Activated B cell treated with CpG ODN at 0.5 μM for 24 hours (primary cell): ENCODE results near the gene ERVFRD-1. TPM values are rescaled to one million over a fixed set of nuclear protein-coding genes. Genes with fewer than 3 reads are reported as not detected.
A peak's percentile ranks its signal among the peaks of the same experiment; 100 is the strongest.

Experiments
- ATAC-seq: fragments of 200-7000 bp; cut with Tn5 transposase; one replicate; pipeline ENCODE4 v1.10.0; 2021; ENCODE audit warnings: low read depth, mild to moderate bottlenecking, moderate library complexity
- CTCF ChIA-PET: fragments of 350-600 bp; sonication (Branson Sonifier 250); formaldehyde crosslinking; loops from one replicate; lab custom pipeline; 2021; ENCODE audit warnings: antibody characterized with exemption; lab: Charles Lee
- POLR2A ChIA-PET: fragments of 350-600 bp; sonication (Branson Sonifier 250); formaldehyde crosslinking; loops from one replicate; lab custom pipeline; 2021; ENCODE audit warnings: antibody characterized with exemption; lab: Charles Lee
- DNase-seq: peaks from one replicate; pipeline ENCODE4 v3.0.0; 2022
- H3K27ac Mint-ChIP-seq: one replicate; pipeline ENCODE4 v1.8.0; 2020; ENCODE audit warnings: mixed read lengths
- H3K27me3 Mint-ChIP-seq: one replicate; pipeline ENCODE4 v1.8.0; 2021; ENCODE audit warnings: mixed read lengths
- H3K36me3 Mint-ChIP-seq: one replicate; pipeline ENCODE4 v1.8.0; 2021; ENCODE audit warnings: low read depth, mixed read lengths
- H3K4me1 Mint-ChIP-seq: one replicate; pipeline ENCODE4 v1.8.0; 2021; ENCODE audit warnings: mixed read lengths
- H3K4me3 Mint-ChIP-seq: one replicate; pipeline ENCODE4 v1.8.0; 2020; ENCODE audit warnings: mild to moderate bottlenecking, mixed read lengths
- H3K9me3 Mint-ChIP-seq: one replicate; pipeline ENCODE4 v1.8.0; 2020; ENCODE audit warnings: mixed read lengths
- intact Hi-C: fragments of 100-400 bp; cut with micrococcal nuclease; formaldehyde crosslinking; loops from one replicate; pipeline ENCODE4 v1.15.1; 2024
- total RNA-seq: library from RNA; stranded (reverse); gene quantifications from 2 replicates; pipeline ENCODE4 v1.2.3, GENCODE V29; 2022
- TF ChIP-seq, protein P1 (sequence below): fragments of 200-600 bp; IDR thresholded peaks from one replicate; pipeline ENCODE4 v1.8.0; 2022; ENCODE audit warnings: antibody characterized with exemption, mild to moderate bottlenecking

The ERVFRD-1 gene
- total RNA-seq, 1 donor from 2014 or later, result not detected

DNA sequence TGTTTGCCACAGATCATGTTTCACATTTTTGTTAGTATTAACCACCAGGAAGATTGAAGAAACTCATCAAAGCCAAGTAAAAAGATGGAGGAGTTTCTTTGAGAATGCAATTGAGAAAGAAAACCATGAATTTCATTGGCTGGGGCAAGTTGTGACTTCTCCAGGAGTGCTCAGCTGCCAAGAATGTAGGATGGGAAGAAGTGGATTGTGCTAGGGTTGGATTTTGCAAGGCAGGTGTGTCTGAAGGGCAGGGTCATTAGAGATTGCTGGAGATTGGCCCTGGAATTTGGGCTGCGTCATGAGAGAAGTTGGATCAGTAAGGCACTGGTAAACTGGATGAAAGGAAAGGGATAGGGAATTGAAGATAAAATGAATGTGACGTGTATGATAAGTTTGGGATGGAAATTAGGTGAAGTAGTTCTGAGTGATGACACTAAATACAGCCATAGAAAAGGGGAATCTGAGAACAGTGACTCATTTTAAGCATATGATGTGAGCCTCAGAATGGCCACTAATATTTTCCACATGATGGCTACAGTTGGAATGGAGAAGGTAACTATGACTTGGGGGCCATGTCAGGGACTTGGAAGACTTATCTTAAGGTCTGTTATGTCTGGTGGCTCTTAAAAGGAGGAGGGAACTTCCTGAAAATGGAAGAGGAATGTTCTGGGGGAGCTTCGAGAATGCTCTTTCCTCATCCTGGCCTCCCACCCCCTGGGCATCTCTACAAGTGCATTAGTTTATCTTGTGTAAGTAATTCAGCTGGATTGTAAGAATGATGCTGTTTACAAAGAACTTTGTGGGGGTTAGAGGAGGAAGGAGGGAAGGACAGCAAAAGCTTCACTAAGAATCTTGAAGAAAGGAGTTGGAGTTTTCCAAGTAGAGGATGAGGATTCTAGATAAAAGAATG is 27.8 kb upstream of the ERVFRD-1 start:
- TF ChIP-seq, protein P1, sequence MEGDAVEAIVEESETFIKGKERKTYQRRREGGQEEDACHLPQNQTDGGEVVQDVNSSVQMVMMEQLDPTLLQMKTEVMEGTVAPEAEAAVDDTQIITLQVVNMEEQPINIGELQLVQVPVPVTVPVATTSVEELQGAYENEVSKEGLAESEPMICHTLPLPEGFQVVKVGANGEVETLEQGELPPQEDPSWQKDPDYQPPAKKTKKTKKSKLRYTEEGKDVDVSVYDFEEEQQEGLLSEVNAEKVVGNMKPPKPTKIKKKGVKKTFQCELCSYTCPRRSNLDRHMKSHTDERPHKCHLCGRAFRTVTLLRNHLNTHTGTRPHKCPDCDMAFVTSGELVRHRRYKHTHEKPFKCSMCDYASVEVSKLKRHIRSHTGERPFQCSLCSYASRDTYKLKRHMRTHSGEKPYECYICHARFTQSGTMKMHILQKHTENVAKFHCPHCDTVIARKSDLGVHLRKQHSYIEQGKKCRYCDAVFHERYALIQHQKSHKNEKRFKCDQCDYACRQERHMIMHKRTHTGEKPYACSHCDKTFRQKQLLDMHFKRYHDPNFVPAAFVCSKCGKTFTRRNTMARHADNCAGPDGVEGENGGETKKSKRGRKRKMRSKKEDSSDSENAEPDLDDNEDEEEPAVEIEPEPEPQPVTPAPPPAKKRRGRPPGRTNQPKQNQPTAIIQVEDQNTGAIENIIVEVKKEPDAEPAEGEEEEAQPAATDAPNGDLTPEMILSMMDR, result no peak
- no peak for DNase-seq
- peaks cover 20% of the 10 kb centered on the region for H3K4me1 Mint-ChIP-seq
- ChIA-PET POLR2A (interaction anchor here (0.6 kb wide), 1 partner anchor 480 kb away, joined by 5 read pairs; no protein-coding TSS in a partner anchor), CTCF (interaction anchor here (1.6 kb wide), 1 partner anchor 357 kb away, joined by 4 read pairs; no protein-coding TSS in a partner anchor)
- intact Hi-C loops, result no loop called here
- H3K27ac Mint-ChIP-seq, result no peak overlapping the region
- no peaks in the 10 kb centered on the region for H3K27me3 Mint-ChIP-seq
- H3K4me3 Mint-ChIP-seq, result no peak overlapping the region
- peak; percentile 47 for ATAC-seq
- no peaks in the 10 kb centered on the region for H3K9me3 Mint-ChIP-seq
- peaks cover 13% of the 10 kb centered on the region for H3K36me3 Mint-ChIP-seq

DNA sequence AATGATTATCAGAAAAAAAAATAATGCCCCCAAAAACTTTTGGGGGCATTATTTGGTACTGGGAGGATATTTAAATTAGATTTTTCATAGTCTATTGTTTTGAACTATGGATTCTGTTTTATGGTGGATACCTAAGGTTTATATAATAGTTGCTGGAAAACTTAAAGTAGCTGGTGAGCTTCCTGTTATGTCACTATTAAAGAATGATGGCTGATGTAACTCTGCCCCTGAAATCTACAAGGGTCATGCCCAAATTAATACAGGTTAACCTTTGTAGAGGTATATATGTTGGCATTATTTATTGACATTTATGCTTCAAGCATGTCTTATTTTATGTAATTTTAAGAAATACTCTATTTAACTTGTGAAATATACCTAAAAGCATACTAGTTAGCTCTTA is 25.3 kb upstream of the ERVFRD-1 start:
- TF ChIP-seq, protein P1, result no peak
- no peak for ATAC-seq
- no peak for DNase-seq
- Mint-ChIP-seq H3K27me3 (no peaks in the 10 kb centered on the region), H3K4me3 (no peak overlapping the region), H3K9me3 (no peaks in the 10 kb centered on the region), H3K4me1 (peaks cover 19% of the 10 kb centered on the region), H3K36me3 (peaks cover 14% of the 10 kb centered on the region), H3K27ac (no peak overlapping the region)
- CTCF ChIA-PET, result interaction anchor here (1.5 kb wide), 1 partner anchor 359 kb away, joined by 8 read pairs; no protein-coding TSS in a partner anchor
- POLR2A ChIA-PET, result no interaction called here
- intact Hi-C loops, result no loop called here

DNA sequence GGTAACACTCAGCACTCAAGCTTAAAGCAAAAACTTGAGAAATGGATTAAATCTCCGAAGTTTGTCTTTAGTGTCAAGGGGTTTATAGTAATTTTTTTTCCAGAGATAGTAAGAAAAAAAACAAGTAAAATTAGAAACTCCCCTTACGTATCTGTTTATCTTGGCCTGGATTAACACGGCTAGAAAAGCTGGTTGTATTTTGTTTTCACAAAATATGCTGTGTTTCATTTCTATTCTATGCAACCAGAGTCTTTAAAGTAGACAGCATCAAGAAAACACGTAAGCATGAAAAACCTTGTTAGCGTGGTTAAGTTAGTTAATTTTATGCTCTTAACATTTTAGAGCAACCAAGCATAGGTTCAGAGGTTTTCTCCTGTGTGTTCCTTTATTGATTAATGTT is 21.8 kb upstream of the ERVFRD-1 start:
- Mint-ChIP-seq H3K27ac (no peak overlapping the region), H3K9me3 (no peaks in the 10 kb centered on the region), H3K4me3 (no peak overlapping the region), H3K36me3 (peaks cover 14% of the 10 kb centered on the region), H3K27me3 (no peaks in the 10 kb centered on the region), H3K4me1 (peaks cover 18% of the 10 kb centered on the region)
- TF ChIP-seq, protein P1, result no peak
- ChIA-PET CTCF (no interaction called here), POLR2A (no interaction called here)
- no peak for DNase-seq
- intact Hi-C loops, result no loop called here
- ATAC-seq, result no peak

DNA sequence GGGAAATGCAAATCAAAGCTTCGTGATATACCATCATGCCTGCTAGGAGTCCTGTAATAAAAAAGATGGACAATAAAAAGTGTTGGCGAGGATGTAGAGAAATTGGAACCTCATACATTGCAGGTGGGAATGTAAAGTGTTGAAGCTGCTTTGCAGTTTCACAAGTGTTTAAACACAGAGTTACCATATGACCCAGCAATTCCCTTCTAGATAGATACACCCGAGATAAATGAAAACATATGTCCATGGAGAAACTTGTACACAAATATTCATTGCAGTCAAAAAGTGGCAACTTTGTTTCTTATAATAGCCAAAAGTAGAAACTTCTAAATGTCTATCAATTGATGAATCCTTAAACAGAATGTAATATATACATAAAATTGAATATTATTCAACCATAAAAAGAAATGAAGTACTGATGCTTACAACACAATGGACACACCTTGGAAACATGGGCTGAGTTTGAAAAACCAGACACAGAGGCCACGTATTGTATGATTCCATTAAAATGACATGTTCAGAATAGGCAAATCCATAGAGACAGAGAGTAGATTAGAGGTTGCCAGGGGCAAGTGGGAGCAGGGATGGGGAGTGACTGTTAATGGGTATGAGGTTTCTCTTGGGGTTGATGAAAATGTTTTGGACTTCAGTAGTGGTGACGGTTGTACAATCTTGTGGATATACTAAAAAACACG is 20.8 kb upstream of the ERVFRD-1 start:
- ATAC-seq (no peak), DNase-seq (no peak)
- H3K4me1 Mint-ChIP-seq, result peaks cover 18% of the 10 kb centered on the region
- no peaks in the 10 kb centered on the region for H3K27me3 Mint-ChIP-seq
- intact Hi-C loops, result no loop called here
- ChIA-PET POLR2A (no interaction called here), CTCF (interaction anchor here (0.9 kb wide), 1 partner anchor 40 kb away, joined by 3 read pairs; no protein-coding TSS in a partner anchor)
- TF ChIP-seq, protein P1, result no peak
- H3K9me3 Mint-ChIP-seq, result no peaks in the 10 kb centered on the region
- H3K36me3 Mint-ChIP-seq, result peaks cover 18% of the 10 kb centered on the region
- H3K4me3 Mint-ChIP-seq, result no peak overlapping the region
- no peak overlapping the region for H3K27ac Mint-ChIP-seq

DNA sequence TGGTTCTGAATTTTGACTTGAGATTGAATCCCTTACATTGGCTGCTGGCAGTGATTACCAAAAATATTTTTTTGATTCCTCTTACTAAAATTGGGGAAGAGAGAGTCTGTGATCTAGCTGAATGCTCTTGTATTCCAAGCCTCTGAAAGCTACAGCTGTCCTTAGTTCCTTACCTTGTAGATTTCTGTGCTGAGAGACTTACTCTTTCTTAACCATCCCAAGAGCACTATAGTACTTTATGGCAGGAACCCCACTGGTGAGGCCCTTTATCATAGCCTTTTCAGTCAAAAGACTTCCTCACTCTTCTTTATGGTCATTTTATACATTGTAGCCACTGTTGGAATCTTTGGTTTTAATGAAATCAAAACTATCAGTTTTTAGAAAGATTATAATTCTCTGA is 19.1 kb upstream of the ERVFRD-1 start:
- H3K36me3 Mint-ChIP-seq, result peaks cover 22% of the 10 kb centered on the region
- no peak for ATAC-seq
- intact Hi-C loops, result no loop called here
- DNase-seq, result no peak
- no peak overlapping the region for H3K27ac Mint-ChIP-seq
- no peak overlapping the region for H3K4me3 Mint-ChIP-seq
- ChIA-PET POLR2A (no interaction called here), CTCF (no interaction called here)
- peaks cover 19% of the 10 kb centered on the region for H3K4me1 Mint-ChIP-seq
- H3K27me3 Mint-ChIP-seq, result no peaks in the 10 kb centered on the region
- H3K9me3 Mint-ChIP-seq, result no peaks in the 10 kb centered on the region
- TF ChIP-seq, protein P1, result no peak
